ENCODE results near the gene BORCS8.

GRCh38 chr19:19176950-19177349 is 15.0 kb downstream of the BORCS8 start:
- TF ChIP-seq CTCF (IDR thresholded peaks at IDR 0.05) (no peak), POLR2AphosphoS5 (IDR thresholded peaks at IDR 0.05) (no peak), POLR2A (IDR thresholded peaks at IDR 0.05) (no peak)

All from suprapubic skin (tissue), 4 donors.